Measurements from ENCODE around the gene ARID1B. TPM values are rescaled to one million over a fixed set of nuclear protein-coding genes. Genes with fewer than 3 reads are reported as not detected.
A peak's percentile ranks its signal among the peaks of the same experiment; 100 is the strongest.

ARID1B gene
- total and polyA plus RNA-seq, 2 of the 4 experiments (the other 2 are of a cell fraction): 14.5 to 20.1 TPM

DNA sequence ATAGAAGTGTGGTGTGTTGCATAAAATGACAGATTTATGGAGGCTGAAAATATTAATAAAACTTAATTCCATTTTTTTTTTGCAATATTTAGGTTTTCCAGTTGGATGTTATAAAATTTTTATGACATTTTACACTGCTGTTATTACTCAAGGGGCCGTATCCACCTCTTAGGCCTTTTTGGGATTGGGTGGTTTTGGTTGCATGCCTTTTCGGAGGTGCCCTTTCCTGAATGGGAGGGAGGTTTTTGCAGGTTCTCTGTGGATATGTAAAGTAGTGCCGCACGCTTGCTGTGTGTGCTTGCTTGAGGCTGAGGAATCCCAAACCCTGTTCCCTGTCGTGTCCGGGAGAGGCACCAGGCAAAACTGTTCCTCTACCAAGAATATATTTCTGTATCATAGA, 6.8 kb downstream of the ARID1B start (continued):
- TF ChIP-seq, protein P1, sequence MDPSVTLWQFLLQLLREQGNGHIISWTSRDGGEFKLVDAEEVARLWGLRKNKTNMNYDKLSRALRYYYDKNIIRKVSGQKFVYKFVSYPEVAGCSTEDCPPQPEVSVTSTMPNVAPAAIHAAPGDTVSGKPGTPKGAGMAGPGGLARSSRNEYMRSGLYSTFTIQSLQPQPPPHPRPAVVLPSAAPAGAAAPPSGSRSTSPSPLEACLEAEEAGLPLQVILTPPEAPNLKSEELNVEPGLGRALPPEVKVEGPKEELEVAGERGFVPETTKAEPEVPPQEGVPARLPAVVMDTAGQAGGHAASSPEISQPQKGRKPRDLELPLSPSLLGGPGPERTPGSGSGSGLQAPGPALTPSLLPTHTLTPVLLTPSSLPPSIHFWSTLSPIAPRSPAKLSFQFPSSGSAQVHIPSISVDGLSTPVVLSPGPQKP (IDR thresholded peaks at IDR 0.05; ENCODE audit: borderline replicate concordance, low read depth, low read length): no peak
- TF ChIP-seq MAFK (IDR thresholded peaks at IDR 0.05; ENCODE audit: low read depth, low read length): no peak

DNA sequence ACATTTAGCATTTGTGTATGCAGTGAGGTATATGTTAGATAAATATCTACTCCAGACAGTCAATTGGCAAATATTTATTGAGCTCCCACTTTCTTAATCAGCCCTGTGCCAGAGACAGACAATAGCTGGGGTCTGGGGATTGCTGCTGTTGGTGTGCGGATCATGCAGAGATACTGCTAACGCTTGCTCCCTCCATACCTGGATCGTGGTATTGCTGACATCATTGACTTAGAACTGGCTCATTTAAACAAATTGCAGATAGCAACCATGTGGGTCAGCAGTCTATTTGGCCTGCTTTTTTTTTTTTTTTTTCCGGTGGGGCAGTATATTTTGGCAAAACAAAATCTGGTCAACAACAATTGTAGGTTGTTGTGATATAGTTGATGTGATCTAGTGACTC, 9.5 kb downstream of the ARID1B start:
- dilution Hi-C loops (cut with HindIII; ENCODE audit: low sequenced_read_pairs, unreplicated experiment): no loop called here
- Histone ChIP-seq H4K8ac (ENCODE audit: low read depth in 2 of 2, low read length in 2 of 2) (no peak overlapping the region), H2BK5ac (ENCODE audit: low read depth, low read length, poor library complexity, severe bottlenecking) (no peak overlapping the region), H2BK15ac (ENCODE audit: low read depth, low read length) (no peak overlapping the region), H2AK9ac (replicated peaks; ENCODE audit: low read depth, low read length, poor library complexity) (no peak overlapping the region), H3K23ac (ENCODE audit: low read depth, low read length) (no peak overlapping the region), H4K91ac (ENCODE audit: insufficient read depth, low read depth, low read length) (no peak overlapping the region), H2BK120ac (ENCODE audit: low read depth, low read length) (no peak overlapping the region), H4K5ac (ENCODE audit: low read depth, low read length) (no peak overlapping the region), H3K4me2 (ENCODE audit: low read depth, low read length) (peak overlapping the region; percentile 10; the same call in 1 of the 2 replicates), H2AFZ (replicated peaks; ENCODE audit: low read length, poor library complexity) (no peak overlapping the region), H4K20me1 (ENCODE audit: insufficient read depth, low read length) (peaks cover 72% of the 10 kb centered on the region), H3K14ac (replicated peaks; ENCODE audit: low read depth, low read length) (no peak overlapping the region), H3K4ac (ENCODE audit: low read depth, low read length) (no peak overlapping the region), H3K27me3 (ENCODE audit: control insufficient read depth, insufficient read depth, low read length) (no peaks in the 10 kb centered on the region), H3K18ac (ENCODE audit: low read depth, low read length) (no peak overlapping the region), H2AK5ac (ENCODE audit: low read depth, low read length) (no peak overlapping the region), H2BK20ac (ENCODE audit: low read depth, low read length) (no peak overlapping the region), H3K4me1 (ENCODE audit: control insufficient read depth, insufficient read depth, low read length) (peaks cover 17% of the 10 kb centered on the region), H3K56ac (ENCODE audit: extremely low read depth, insufficient read depth, low read length) (no peak overlapping the region), H3K4me3 (ENCODE audit: insufficient read depth, low read depth, low read length) (no peak overlapping the region), H3K27ac (ENCODE audit: insufficient read depth, low read length) (no peak overlapping the region), H3K79me1 (ENCODE audit: low read depth in 1 of 2, low read length in 2 of 2) (peaks cover 18 to 56% of the 10 kb centered on the region in 2 experiments), H3K9ac (ENCODE audit: low read depth, low read length) (no peak overlapping the region), H3K36me3 (ENCODE audit: control insufficient read depth, insufficient read depth, low read length) (peaks cover 2% of the 10 kb centered on the region), H3K9me3 (ENCODE audit: control insufficient read depth, insufficient read depth, low read length) (no peaks in the 10 kb centered on the region), H3K9me1 (ENCODE audit: insufficient read depth, low read length) (peaks cover 16% of the 10 kb centered on the region)
- ChIA-PET POLR2A (ENCODE audit: unreplicated experiment) (no interaction called here), CTCF (interaction anchor here (0.6 kb wide), 1 partner anchor 26 kb away, joined by 5 read pairs; no protein-coding TSS in a partner anchor)
- in situ Hi-C loops (cut with MboI; ENCODE audit: low sequenced_read_pairs): loop anchor here (10.0 kb wide), 2 partner anchors 168 to 228 kb away; no protein-coding TSS in a partner anchor
- TF ChIP-seq RCOR1 (IDR thresholded peaks at IDR 0.05; ENCODE audit: insufficient replicate concordance, low read length) (no peak), RAD21 (IDR thresholded peaks at IDR 0.05; ENCODE audit: low read length) (no peak), SMC3 (IDR thresholded peaks at IDR 0.05; ENCODE audit: low read depth, low read length) (no peak), CHD1 (IDR thresholded peaks at IDR 0.05; ENCODE audit: low read depth, low read length) (no peak), MXI1 (IDR thresholded peaks at IDR 0.05; ENCODE audit: borderline replicate concordance, low read depth, low read length) (no peak), RFX5 (IDR thresholded peaks at IDR 0.05; ENCODE audit: low read depth, low read length) (no peak), BHLHE40 (IDR thresholded peaks at IDR 0.05; ENCODE audit: low read depth, low read length) (no peak), NFE2L2 (IDR thresholded peaks at IDR 0.05; ENCODE audit: low read depth, low read length) (no peak), FOS (IDR thresholded peaks at IDR 0.05; ENCODE audit: low read depth, low read length) (no peak), CEBPB (IDR thresholded peaks at IDR 0.05; ENCODE audit: low read depth, low read length) (no peak), USF2 (IDR thresholded peaks at IDR 0.05; ENCODE audit: low read depth, low read length) (no peak), MAFK (IDR thresholded peaks at IDR 0.05; ENCODE audit: low read depth, low read length) (no peak)
- TF ChIP-seq, protein P1 (IDR thresholded peaks at IDR 0.05; ENCODE audit: borderline replicate concordance, low read depth, low read length): no peak
- intact Hi-C loops (cut with micrococcal nuclease): no loop called here
- no peak for DNase-seq
- BruUV-seq (replicated peaks): no TSS peak
- no peak for ATAC-seq (ENCODE audit: low read depth)
- WGBS, 2 experiments (ENCODE audit: extremely low coverage in 2 of 2, insufficient read length in 1 of 2): no CpG with 5 or more reads among the region's 4 CpGs

Data from IMR-90 (cell line).